Activated T-helper 1 cell treated with anti-CD3 and anti-CD28 coated beads, Interleukin-12 subunit alpha, Interleukin-12 subunit beta, Interleukin-2, Interleukin-4 antibody, amounts not matched to agents 30 ng/mL and 10 ng/mL and 1 ng/mL, durations not matched to agents 14 hours and 24 hours and 36 hours (primary cell): ENCODE measurements around the gene FBXL16. TPM values are rescaled to one million over a fixed set of nuclear protein-coding genes. Genes with fewer than 3 reads are reported as not detected.

Experiments used
- DNase-seq: peaks from one replicate; pipeline ENCODE4 v3.0.0; 2021; ENCODE audit warnings: low spot score
- H3K27ac Mint-ChIP-seq: one replicate; pipeline ENCODE4 v1.8.0; 2021; ENCODE audit warnings: mild to moderate bottlenecking, mixed read lengths
- H3K27me3 Mint-ChIP-seq: one replicate; pipeline ENCODE4 v1.8.0; 2022; ENCODE audit warnings: mild to moderate bottlenecking, moderate library complexity, mixed read lengths; ENCODE audit not compliant: insufficient read depth
- H3K36me3 Mint-ChIP-seq: one replicate; pipeline ENCODE4 v1.8.0; 2021; ENCODE audit warnings: low read depth, mixed read lengths
- H3K4me1 Mint-ChIP-seq: one replicate; pipeline ENCODE4 v1.8.0; 2021; ENCODE audit warnings: low read depth, mixed read lengths
- H3K4me3 Mint-ChIP-seq: one replicate; pipeline ENCODE4 v1.8.0; 2021; ENCODE audit warnings: mild to moderate bottlenecking, moderate library complexity, mixed read lengths
- H3K9me3 Mint-ChIP-seq: one replicate; pipeline ENCODE4 v1.8.0; 2021; ENCODE audit warnings: mixed read lengths
- intact Hi-C: fragments of 100-400 bp; cut with micrococcal nuclease; formaldehyde crosslinking; loops from one replicate; pipeline ENCODE4 v1.15.1; 2024
- total RNA-seq: library from RNA; stranded (reverse); gene quantifications from 2 replicates; pipeline ENCODE4 v1.2.3, GENCODE V29; 2022

The FBXL16 gene
- total RNA-seq, 1 donor from 2014 or later: 7.6 TPM

GRCh38 chr16:682493-683395 lies 22.9 kb downstream of the FBXL16 start:
- peak overlapping the region; percentile 74 for H3K27ac Mint-ChIP-seq
- peaks cover 5% of the 10 kb centered on the region for H3K4me1 Mint-ChIP-seq
- peak overlapping the region; percentile 83 for H3K4me3 Mint-ChIP-seq
- no peaks in the 10 kb centered on the region for H3K9me3 Mint-ChIP-seq
- peaks cover 12% of the 10 kb centered on the region for H3K36me3 Mint-ChIP-seq
- H3K27me3 Mint-ChIP-seq: no peaks in the 10 kb centered on the region
- intact Hi-C loops: no loop called here
- no peak for DNase-seq

DNA sequence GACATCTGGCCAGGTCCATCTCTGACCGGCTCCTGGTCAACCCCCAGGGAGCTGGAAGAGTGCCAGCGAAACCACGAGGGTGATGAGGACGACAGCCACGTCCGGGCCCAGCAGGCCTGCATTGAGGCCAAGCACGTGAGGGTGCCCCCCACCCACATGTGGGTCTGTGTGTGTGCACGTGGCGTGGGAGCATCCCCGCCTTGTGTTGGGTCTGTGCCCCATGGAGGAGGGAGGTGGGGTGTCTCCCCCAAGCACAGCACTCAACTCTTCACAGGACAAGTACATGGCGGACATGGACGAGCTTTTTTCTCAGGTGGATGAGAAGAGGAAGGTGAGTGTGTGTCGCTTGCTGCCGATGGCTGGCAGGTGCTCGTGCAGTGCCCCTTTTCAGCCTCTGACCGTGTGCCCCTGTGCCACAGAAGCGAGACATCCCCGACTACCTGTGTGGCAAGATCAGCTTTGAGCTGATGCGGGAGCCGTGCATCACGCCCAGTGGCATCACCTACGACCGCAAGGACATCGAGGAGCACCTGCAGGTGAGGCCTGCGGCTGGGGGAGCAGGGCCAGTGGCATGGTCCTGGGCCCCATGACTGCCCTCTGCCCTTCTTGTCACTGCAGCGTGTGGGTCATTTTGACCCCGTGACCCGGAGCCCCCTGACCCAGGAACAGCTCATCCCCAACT lies 23.7 kb downstream of the FBXL16 start:
- H3K27ac Mint-ChIP-seq: no peak overlapping the region
- no peak for DNase-seq
- peaks cover 12% of the 10 kb centered on the region for H3K36me3 Mint-ChIP-seq
- intact Hi-C loops: no loop called here
- peaks cover 5% of the 10 kb centered on the region for H3K4me1 Mint-ChIP-seq
- H3K27me3 Mint-ChIP-seq: no peaks in the 10 kb centered on the region
- H3K4me3 Mint-ChIP-seq: peak overlapping the region; percentile 83
- no peaks in the 10 kb centered on the region for H3K9me3 Mint-ChIP-seq

GRCh38 chr16:680967-681745 lies 24.4 kb downstream of the FBXL16 start:
- H3K4me3 Mint-ChIP-seq: peak overlapping the region; percentile 83
- DNase-seq: no peak
- H3K36me3 Mint-ChIP-seq: peaks cover 12% of the 10 kb centered on the region
- H3K27ac Mint-ChIP-seq: no peak overlapping the region
- peaks cover 5% of the 10 kb centered on the region for H3K4me1 Mint-ChIP-seq
- no peaks in the 10 kb centered on the region for H3K9me3 Mint-ChIP-seq
- H3K27me3 Mint-ChIP-seq: no peaks in the 10 kb centered on the region
- intact Hi-C loops: loop anchor here (1.0 kb wide), 2 partner anchors 14 to 34 kb away; partner anchors contain the start of gene METRN

DNA sequence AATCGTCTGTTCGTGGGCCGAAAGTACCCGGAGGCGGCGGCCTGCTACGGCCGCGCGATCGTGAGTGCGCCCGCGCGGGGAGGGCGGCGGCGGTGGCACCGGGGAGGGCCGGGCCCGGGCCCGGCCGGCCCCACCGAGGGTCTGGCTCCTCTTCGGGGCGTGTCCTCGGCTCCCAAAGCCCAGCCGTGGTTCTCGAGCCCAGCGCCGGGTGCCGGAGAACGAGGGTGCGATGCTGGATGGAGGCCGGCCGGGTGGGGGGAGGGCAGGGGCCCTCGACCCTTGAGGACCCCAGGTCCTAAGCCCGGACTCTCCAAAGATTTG lies 25.0 kb downstream of the FBXL16 start:
- peaks cover 5% of the 10 kb centered on the region for H3K4me1 Mint-ChIP-seq
- no peaks in the 10 kb centered on the region for H3K9me3 Mint-ChIP-seq

DNA sequence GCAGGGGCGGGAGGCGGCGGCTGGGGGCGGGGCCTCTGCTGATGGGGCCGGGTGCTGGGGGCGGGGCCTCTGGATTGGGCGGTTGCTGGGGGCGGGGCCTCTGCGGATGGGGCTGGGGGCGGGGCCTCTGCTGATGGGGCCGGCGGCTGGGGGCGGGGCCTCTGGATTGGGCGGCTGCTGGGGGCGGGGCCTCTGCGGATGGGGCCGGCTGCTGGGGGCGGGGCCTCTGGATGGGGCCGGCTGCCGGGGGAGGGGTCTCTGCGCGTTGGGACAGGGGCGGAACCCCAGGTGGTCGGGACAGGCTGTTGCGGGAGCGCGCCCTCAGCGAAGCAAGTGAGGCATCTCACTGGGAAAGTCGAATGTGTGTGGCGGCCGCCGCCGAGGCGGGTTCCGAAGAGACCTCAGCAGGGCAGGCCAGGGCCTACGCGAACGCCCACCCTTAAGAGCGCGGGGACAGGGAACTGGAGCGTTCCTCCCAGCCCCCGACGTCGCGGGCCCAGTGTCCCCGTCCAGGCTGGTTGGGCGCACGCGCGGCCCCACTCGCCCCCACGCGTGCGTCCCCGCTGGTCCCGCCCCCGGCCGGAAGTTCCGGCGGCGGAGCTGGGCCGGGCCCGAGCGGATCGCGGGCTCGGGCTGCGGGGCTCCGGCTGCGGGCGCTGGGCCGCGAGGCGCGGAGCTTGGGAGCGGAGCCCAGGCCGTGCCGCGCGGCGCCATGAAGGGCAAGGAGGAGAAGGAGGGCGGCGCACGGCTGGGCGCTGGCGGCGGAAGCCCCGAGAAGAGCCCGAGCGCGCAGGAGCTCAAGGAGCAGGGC lies 25.6 kb downstream of the FBXL16 start, which contains the start of gene STUB1:
STUB1 (plus strand) TSS at position 597 of the 811 bp plus-strand sequence; CDS start at position 713, 116 bp downstream.
- peaks cover 12% of the 10 kb centered on the region for H3K36me3 Mint-ChIP-seq
- H3K27me3 Mint-ChIP-seq: peaks cover 4% of the 10 kb centered on the region
- no peaks in the 10 kb centered on the region for H3K9me3 Mint-ChIP-seq
- intact Hi-C loops: loop anchor here (1.0 kb wide), 6 partner anchors 13 to 91 kb away; partner anchors contain the start of genes METRN, METTL26 and WDR90
- peak within 1 kb of the TSS; percentile 84 for H3K4me3 Mint-ChIP-seq
- peak within 1 kb of the TSS; percentile 55 for H3K27ac Mint-ChIP-seq
- DNase-seq: peak; percentile 83
- H3K4me1 Mint-ChIP-seq: peaks cover 5% of the 10 kb centered on the region

More for the DNA sequence above, 25.0 kb downstream of the FBXL16 start:
- no peak for DNase-seq
- intact Hi-C loops: loop anchor here (1.0 kb wide), 2 partner anchors 13 to 35 kb away; partner anchors contain the start of gene METRN
- Mint-ChIP-seq H3K4me3 (peak overlapping the region; percentile 83), H3K27me3 (no peaks in the 10 kb centered on the region), H3K36me3 (peaks cover 12% of the 10 kb centered on the region), H3K27ac (no peak overlapping the region)

DNA sequence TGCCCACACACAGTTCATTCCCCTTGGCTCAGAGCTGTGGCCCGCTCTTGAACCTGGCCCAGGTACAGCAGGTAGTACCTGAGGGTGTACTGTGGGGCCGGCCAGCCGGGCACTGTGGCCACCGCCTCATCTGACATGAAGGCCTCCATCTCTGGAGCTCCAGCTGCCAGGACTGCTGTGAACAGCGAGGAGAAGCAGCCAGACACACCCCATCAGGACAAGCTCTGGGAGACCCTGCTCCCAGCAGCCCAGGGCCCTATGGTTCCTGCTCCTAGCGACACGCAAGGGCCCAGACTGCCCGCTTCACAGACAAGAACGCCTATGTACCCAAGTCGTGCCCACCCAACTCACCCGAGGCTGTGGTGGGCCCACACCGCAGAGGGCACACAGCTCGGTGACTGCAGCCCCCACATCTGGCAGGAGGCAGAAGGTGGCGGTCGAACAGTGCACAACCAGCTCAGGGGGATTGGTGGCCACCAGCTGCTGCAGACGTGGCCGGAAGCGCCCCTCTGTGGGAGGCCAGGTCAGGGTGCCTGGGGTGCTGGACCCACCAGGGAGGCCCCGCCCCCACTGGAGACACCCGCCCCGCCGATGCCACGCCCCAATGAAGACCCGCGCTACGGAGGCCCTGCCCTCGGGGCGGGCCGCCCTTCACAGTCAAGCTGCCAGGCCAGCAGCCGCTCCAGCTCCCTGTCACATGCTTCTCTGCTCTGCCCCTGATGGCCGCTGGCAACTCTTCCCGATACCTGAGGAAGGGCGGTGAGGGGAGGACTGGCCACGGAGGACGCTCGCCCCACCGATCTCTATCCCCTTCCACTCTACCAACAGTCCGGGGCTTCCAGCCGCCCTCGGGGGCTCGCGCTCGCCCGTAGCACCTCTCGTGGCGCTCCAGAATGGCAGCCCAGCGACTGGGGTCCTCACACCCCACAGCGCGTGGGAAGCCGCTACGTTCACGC lies 26.5 kb downstream of the FBXL16 start:
- H3K27ac Mint-ChIP-seq: peak overlapping the region; percentile 58
- H3K36me3 Mint-ChIP-seq: peaks cover 12% of the 10 kb centered on the region
- peak; percentile 40 for DNase-seq
- peaks cover 5% of the 10 kb centered on the region for H3K4me1 Mint-ChIP-seq
- peak overlapping the region; percentile 79 for H3K4me3 Mint-ChIP-seq
- H3K9me3 Mint-ChIP-seq: no peaks in the 10 kb centered on the region
- intact Hi-C loops: loop anchor here (1.0 kb wide), 4 partner anchors 19 to 90 kb away; partner anchors contain the start of genes METTL26 and WDR90
- H3K27me3 Mint-ChIP-seq: peaks cover 7% of the 10 kb centered on the region

- intact Hi-C loops: no loop called here
- Mint-ChIP-seq H3K27me3 (peaks cover 7% of the 10 kb centered on the region), H3K4me3 (no peak overlapping the region), H3K9me3 (no peaks in the 10 kb centered on the region), H3K4me1 (peaks cover 5% of the 10 kb centered on the region), H3K27ac (no peak overlapping the region), H3K36me3 (peaks cover 12% of the 10 kb centered on the region)
- DNase-seq: no peak
Measured at GRCh38 chr16:678209-678857, 27.3 kb downstream of the FBXL16 start.

DNA sequence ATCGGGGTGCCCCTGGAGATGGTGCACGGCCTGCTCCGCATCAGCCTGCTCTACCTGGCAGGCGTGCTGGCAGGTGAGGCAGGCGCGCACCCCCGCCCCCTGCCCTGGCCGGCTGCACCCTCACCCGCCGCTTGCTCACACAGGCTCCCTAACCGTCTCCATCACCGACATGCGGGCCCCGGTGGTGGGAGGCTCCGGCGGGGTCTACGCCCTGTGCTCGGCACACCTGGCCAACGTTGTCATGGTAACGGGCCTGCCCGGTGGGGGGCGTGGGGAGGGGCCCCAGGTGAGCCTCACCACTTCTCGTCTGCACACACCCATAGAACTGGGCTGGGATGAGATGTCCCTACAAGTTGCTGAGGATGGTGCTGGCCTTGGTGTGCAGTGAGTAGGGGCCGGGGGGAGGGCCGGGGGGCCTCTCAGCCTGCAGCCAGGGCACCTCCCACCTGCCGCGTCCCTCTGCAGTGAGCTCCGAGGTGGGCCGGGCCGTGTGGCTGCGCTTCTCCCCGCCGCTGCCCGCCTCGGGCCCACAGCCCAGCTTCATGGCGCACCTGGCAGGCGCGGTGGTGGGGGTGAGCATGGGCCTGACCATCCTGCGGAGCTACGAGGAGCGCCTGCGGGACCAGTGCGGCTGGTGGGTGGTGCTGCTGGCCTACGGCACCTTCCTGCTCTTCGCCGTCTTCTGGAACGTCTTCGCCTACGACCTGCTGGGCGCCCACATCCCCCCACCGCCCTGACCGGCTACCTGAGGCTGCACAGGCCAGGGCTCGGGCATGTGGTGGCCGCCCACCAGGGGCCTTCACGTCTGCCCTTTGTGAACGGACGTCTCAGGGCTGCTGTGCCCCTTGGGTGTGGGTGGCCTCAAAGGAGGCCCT lies 28.0 kb downstream of the FBXL16 start:
- H3K4me1 Mint-ChIP-seq: peaks cover 3% of the 10 kb centered on the region
- DNase-seq: no peak
- peaks cover 17% of the 10 kb centered on the region for H3K36me3 Mint-ChIP-seq
- intact Hi-C loops: no loop called here
- H3K27me3 Mint-ChIP-seq: peaks cover 7% of the 10 kb centered on the region
- no peak overlapping the region for H3K27ac Mint-ChIP-seq
- no peaks in the 10 kb centered on the region for H3K9me3 Mint-ChIP-seq
- no peak overlapping the region for H3K4me3 Mint-ChIP-seq

GRCh38 chr16:676913-677312 lies 28.7 kb downstream of the FBXL16 start:
- H3K27me3 Mint-ChIP-seq: peaks cover 7% of the 10 kb centered on the region
- no peaks in the 10 kb centered on the region for H3K4me1 Mint-ChIP-seq
- H3K36me3 Mint-ChIP-seq: peaks cover 12% of the 10 kb centered on the region
- H3K9me3 Mint-ChIP-seq: no peaks in the 10 kb centered on the region
- no peak overlapping the region for H3K27ac Mint-ChIP-seq
- no peak overlapping the region for H3K4me3 Mint-ChIP-seq
- no peak for DNase-seq
- intact Hi-C loops: no loop called here

DNA sequence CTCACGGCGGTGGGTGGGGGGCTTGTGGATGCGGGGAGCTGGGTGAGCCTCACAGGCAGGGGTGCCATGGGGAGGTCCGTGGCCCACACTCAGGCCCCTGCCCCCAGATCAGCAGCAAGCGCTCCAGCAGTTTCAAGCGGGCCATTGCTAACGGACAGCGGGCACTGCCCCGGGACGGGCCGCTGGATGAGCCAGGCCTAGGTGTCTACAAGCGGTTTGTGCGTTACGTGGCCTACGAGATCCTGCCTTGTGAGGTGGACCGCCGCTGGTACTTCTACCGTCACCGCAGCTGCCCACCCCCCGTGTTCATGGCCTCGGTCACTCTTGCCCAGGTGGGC lies 29.1 kb downstream of the FBXL16 start:
- H3K4me1 Mint-ChIP-seq: no peaks in the 10 kb centered on the region
- no peak overlapping the region for H3K27ac Mint-ChIP-seq
- peaks cover 7% of the 10 kb centered on the region for H3K27me3 Mint-ChIP-seq
- no peaks in the 10 kb centered on the region for H3K9me3 Mint-ChIP-seq
- H3K36me3 Mint-ChIP-seq: peaks cover 8% of the 10 kb centered on the region
- DNase-seq: no peak
- intact Hi-C loops: no loop called here
- no peak overlapping the region for H3K4me3 Mint-ChIP-seq
